H4 (cell line): ENCODE data around the gene MNS1. TPM values are rescaled to one million over a fixed set of nuclear protein-coding genes. Genes with fewer than 3 reads are reported as not detected.

Experiments
- total RNA-seq: library from RNA; depleted of rRNA; stranded (reverse); fragments of >200 nt; shearing (Covaris generic); gene quantifications from 2 replicates; pipeline ENCODE4 v1.2.3, GENCODE V29; 2014; rRNA removed

MNS1 gene
- total RNA-seq, 1 experiment from 2014 or later = 0.66 TPM

Other genes with a start within 250 kb of the MNS1 start
- 4.1 and 4.9 TPM in 2 replicates for gene RFX7, start 221.3 kb downstream of the MNS1 start, total RNA-seq
- 3.5 and 9.5 TPM in 2 replicates for gene TEX9, start 99.7 kb downstream of the MNS1 start, total RNA-seq